Thyroid gland (tissue), 4 donors: ENCODE results near the gene ENTPD6.

Source experiments
- CTCF ChIP-seq, 6 experiments: fragments of 200-600 bp in 3 of 6; fragments of 450-650 bp in 3 of 6; sonication (generic) in 3 of 6; IDR thresholded peaks; one replicate each; pipeline ENCODE4 v1.5.1; 2016 to 2019; ENCODE audit warnings: antibody characterized with exemption in 6 of 6, mild to moderate bottlenecking in 2 of 6, inconsistent platforms in 1 of 6, moderate library complexity in 1 of 6
- POLR2A ChIP-seq, 2 donors: fragments of 450-650 bp; IDR thresholded peaks; one replicate each; pipeline ENCODE4 v1.6.1; 2017; ENCODE audit warnings: antibody characterized with exemption in 2 of 2, mild to moderate bottlenecking in 2 of 2, moderate library complexity in 1 of 2

DNA sequence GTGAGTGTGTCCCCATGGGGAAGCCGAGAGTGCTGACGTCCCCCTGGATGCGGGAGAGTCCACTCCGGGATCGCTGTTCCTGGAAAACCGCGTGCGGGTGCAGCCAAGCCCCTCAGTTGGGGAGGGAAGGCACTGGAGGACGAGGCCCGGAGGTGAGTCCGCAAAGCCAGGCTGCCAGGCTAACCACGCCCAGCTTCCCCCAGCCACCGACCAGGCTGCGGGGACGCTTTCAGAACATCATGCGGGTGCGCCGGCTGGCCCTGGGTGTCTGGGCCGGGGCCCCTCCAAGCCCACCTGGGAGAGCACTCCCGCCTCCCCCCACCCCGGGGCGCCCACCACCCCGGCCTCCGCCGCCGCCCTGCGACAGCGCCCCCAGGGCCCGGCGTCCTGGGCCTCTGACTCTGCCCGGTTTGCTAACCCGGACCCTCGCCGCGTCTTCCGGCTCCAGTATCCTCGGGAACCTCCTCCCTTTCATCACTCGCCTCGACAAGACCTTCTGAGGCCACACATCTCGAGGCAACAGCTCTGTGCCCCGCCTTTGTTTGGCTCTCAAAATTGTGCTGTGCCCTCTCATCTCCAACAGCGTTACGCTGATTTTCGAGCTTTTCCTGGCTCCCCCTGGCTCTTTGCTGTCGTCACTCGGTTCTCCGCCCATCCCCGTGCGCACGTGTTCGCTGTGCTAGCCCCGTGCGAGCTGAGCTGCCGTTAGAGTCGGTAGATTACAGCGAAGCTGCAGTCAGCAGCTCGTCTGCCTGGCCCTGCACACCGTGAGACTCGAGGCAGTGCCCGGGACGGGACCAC is 47.1 kb upstream of the ENTPD6 start:
- peak in 1 of 2 donors; percentile 31 for TF ChIP-seq POLR2A (IDR thresholded peaks at IDR 0.05)
- TF ChIP-seq CTCF (IDR thresholded peaks at IDR 0.05): peak in 1 of 6 experiments; percentile 2
